Neutrophil (primary cell): ENCODE data around the gene RSBN1L.
A peak's percentile ranks its signal among the peaks of the same experiment; 100 is the strongest.
"Not testable (repeated sequence)": the region's sequence is repeated elsewhere in the genome, so short reads cannot be mapped to it uniquely, and the experiment has no call there.

ENCODE experiments used
- H3K27ac ChIP-seq: fragments of 200-600 bp; sonication (generic); 2 replicates; pipeline ENCODE4 v1.5.1; 2016; ENCODE audit warnings: mild to moderate bottlenecking, moderate library complexity
- H3K27me3 ChIP-seq: fragments of 200-600 bp; sonication (generic); 2 replicates; pipeline ENCODE4 v1.6.0; 2016; ENCODE audit warnings: mild to moderate bottlenecking
- H3K36me3 ChIP-seq: fragments of 200-600 bp; sonication (generic); 2 replicates; pipeline ENCODE4 v1.5.1; 2017
- H3K4me1 ChIP-seq, 2 experiments: fragments of 200-600 bp in 1 of 2; sonication (generic) in 1 of 2; 1 replicate in 1 of 2; 2 replicates in 1 of 2; pipeline versions ENCODE4 v1.5.1 to v1.6.1; 2013 to 2016; ENCODE audit warnings: low read depth in 1 of 2, low read length in 1 of 2, mild to moderate bottlenecking in 1 of 2, moderate library complexity in 1 of 2; ENCODE audit not compliant: control insufficient read depth in 1 of 2, insufficient read depth in 1 of 2
- H3K4me3 ChIP-seq, 2 experiments: fragments of 200-600 bp in 1 of 2; sonication (generic) in 1 of 2; 1 replicate in 1 of 2; 2 replicates in 1 of 2; pipeline ENCODE4 v1.5.1; 2013 to 2016; ENCODE audit warnings: low read depth in 1 of 2, low read length in 1 of 2, mild to moderate bottlenecking in 1 of 2, moderate library complexity in 1 of 2
- H3K9me3 ChIP-seq: fragments of 200-600 bp; sonication (generic); 2 replicates; pipeline ENCODE4 v1.5.1; 2016
- CTCF ChIP-seq: fragments of 200-600 bp; sonication (generic); IDR thresholded peaks from 2 replicates; pipeline ENCODE4 v1.5.1; 2016; ENCODE audit warnings: antibody characterized with exemption

Gene RSBN1L

DNA sequence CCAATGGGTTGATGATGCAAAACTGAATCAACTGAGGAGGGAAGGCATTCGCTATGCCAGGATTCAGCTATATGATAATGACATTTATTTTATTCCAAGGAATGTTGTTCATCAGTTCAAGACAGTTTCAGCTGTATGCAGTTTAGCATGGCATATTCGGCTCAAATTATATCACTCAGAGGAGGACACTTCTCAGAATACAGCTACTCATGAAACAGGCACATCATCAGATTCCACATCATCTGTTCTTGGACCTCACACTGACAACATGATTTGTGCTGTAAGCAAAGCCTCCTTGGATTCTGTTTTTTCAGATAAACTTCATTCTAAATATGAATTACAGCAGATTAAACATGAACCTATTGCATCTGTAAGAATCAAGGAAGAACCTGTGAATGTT, 82.3 kb downstream of the RSBN1L start:
- no peaks in the 10 kb centered on the region for H3K9me3 ChIP-seq
- no peak overlapping the region for H3K27ac ChIP-seq
- no peak overlapping the region for H3K4me3 ChIP-seq
- no peaks in the 10 kb centered on the region for H3K27me3 ChIP-seq
- no peak for TF ChIP-seq CTCF
- peaks cover 69% of the 10 kb centered on the region for H3K36me3 ChIP-seq
- H3K4me1 ChIP-seq, result no peaks in the 10 kb centered on the region

GRCh38 chr7:77782383-77782782, 86.1 kb downstream of the RSBN1L start:
- H3K9me3 ChIP-seq, result no peaks in the 10 kb centered on the region
- no peak overlapping the region for H3K4me3 ChIP-seq
- TF ChIP-seq CTCF, result no peak
- peaks cover 47% of the 10 kb centered on the region for H3K36me3 ChIP-seq
- no peaks in the 10 kb centered on the region for H3K27me3 ChIP-seq
- no peak overlapping the region for H3K27ac ChIP-seq
- H3K4me1 ChIP-seq, result no peaks in the 10 kb centered on the region

GRCh38 chr7:77783111-77783510, 86.9 kb downstream of the RSBN1L start:
- Histone ChIP-seq H3K9me3 (no peaks in the 10 kb centered on the region), H3K4me3 (no peak overlapping the region), H3K36me3 (peaks cover 44% of the 10 kb centered on the region), H3K27ac (no peak overlapping the region), H3K4me1 (no peaks in the 10 kb centered on the region), H3K27me3 (no peaks in the 10 kb centered on the region)
- no peak for TF ChIP-seq CTCF

- H3K36me3 ChIP-seq, result peaks cover 40% of the 10 kb centered on the region
- no peaks in the 10 kb centered on the region for H3K27me3 ChIP-seq
These were observed 87.3 kb downstream of the RSBN1L start for GRCh38 chr7:77783545-77783944.

GRCh38 chr7:77784426-77784825, 88.2 kb downstream of the RSBN1L start:
- not testable (repeated sequence) for H3K9me3 ChIP-seq, H3K4me1 ChIP-seq, H3K27me3 ChIP-seq, H3K4me3 ChIP-seq
- Histone ChIP-seq H3K36me3 (peaks cover 33% of the 10 kb centered on the region), H3K27ac (peak overlapping the region; percentile 24)

More at GRCh38 chr7:77783545-77783944, 87.3 kb downstream of the RSBN1L start:
- no peak overlapping the region for H3K4me3 ChIP-seq
- H3K9me3 ChIP-seq, result no peaks in the 10 kb centered on the region
- no peaks in the 10 kb centered on the region for H3K4me1 ChIP-seq
- TF ChIP-seq CTCF, result no peak
- no peak overlapping the region for H3K27ac ChIP-seq

- TF ChIP-seq CTCF, result no peak
- Histone ChIP-seq H3K36me3 (peaks cover 19% of the 10 kb centered on the region), H3K27me3 (no peaks in the 10 kb centered on the region), H3K4me1 (peaks cover 2 to 13% of the 10 kb centered on the region in 2 experiments), H3K27ac (no peak overlapping the region), H3K4me3 (no peak overlapping the region), H3K9me3 (no peaks in the 10 kb centered on the region)
These were observed 89.8 kb downstream of the RSBN1L start for GRCh38 chr7:77786018-77786417.
